H1 (cell line): Measurements from ENCODE around the gene VWA2. TPM values are rescaled to one million over a fixed set of nuclear protein-coding genes. Genes with fewer than 3 reads are reported as not detected.

Experiments
- CTCF ChIA-PET: fragments of 300-600 bp; sonication (Branson Sonifier 250); formaldehyde crosslinking; loops from one replicate; lab custom pipeline; 2021; ENCODE audit not compliant: partially characterized antibody; lab: Charles Lee
- POLR2A ChIA-PET: fragments of 300-600 bp; sonication (Branson Sonifier 250); formaldehyde crosslinking; loops from one replicate; lab custom pipeline; 2021; ENCODE audit warnings: inconsistent platforms; ENCODE audit not compliant: partially characterized antibody; lab: Charles Lee
- DNase-seq, 2 experiments: peaks; one replicate each; pipeline versions ENCODE4 v3.0.0 to v3.0.0-alpha.2; 2010 to 2022; ENCODE audit warnings: low spot score in 2 of 2, low read depth in 1 of 2, mixed read lengths in 1 of 2
- FAIRE-seq: peaks from 2 replicates; lab custom pipeline; 2011; peaks lifted over from hg19 to GRCh38; lab: Jason Lieb, UNC
- H2AFZ ChIP-seq: 2 replicates; pipeline ENCODE4 v1.8.1; 2012; ENCODE audit warnings: low read length, inconsistent platforms
- H2AK5ac ChIP-seq: 2 replicates; pipeline ENCODE4 v1.6.1; 2013; ENCODE audit warnings: low read depth, low read length
- H2BK120ac ChIP-seq: replicated peaks from 2 replicates; pipeline ENCODE3; 2013; ENCODE audit warnings: low read depth, low read length, inconsistent platforms
- H2BK12ac ChIP-seq: 2 replicates; pipeline ENCODE4 v1.6.1; 2013; ENCODE audit warnings: low read depth, low read length
- H2BK15ac ChIP-seq: 2 replicates; pipeline ENCODE4 v1.6.1; 2013; ENCODE audit warnings: low read length
- H2BK20ac ChIP-seq: 2 replicates; pipeline ENCODE4 v1.6.1; 2013; ENCODE audit warnings: low read length
- H2BK5ac ChIP-seq: 2 replicates; pipeline ENCODE4 v1.6.1; 2013; ENCODE audit warnings: low read depth, low read length
- H3K14ac ChIP-seq: 2 replicates; pipeline ENCODE4 v1.6.1; 2013; ENCODE audit warnings: inconsistent platforms; ENCODE audit not compliant: insufficient read length
- H3K18ac ChIP-seq: 2 replicates; pipeline ENCODE4 v1.6.1; 2013; ENCODE audit warnings: low read length; ENCODE audit errors: extremely low read depth
- H3K23ac ChIP-seq: 2 replicates; pipeline ENCODE4 v1.6.1; 2013; ENCODE audit warnings: inconsistent platforms; ENCODE audit not compliant: insufficient read length
- H3K23me2 ChIP-seq: 2 replicates; pipeline ENCODE4 v1.6.1; 2013; ENCODE audit warnings: low read depth, low read length
- H3K27ac ChIP-seq: 2 replicates; pipeline ENCODE4 v1.6.1; 2011; ENCODE audit warnings: low read depth, low read length, inconsistent platforms
- H3K27me3 ChIP-seq, 4 experiments: replicated peaks in 1 of 4; 1 replicate in 1 of 4; 2 replicates in 3 of 4; pipeline versions ENCODE4 v1.6.1 to v1.8.1; 2011 to 2013; ENCODE audit warnings: low read length in 3 of 4, mild to moderate bottlenecking in 3 of 4, inconsistent platforms in 2 of 4, mixed read lengths in 2 of 4, moderate library complexity in 1 of 4; ENCODE audit not compliant: control insufficient read depth in 3 of 4, insufficient read depth in 3 of 4; ENCODE audit errors: extremely low read depth in 1 of 4
- H3K36me3 ChIP-seq, 4 experiments: 2 replicates each; pipeline versions ENCODE4 v1.6.1 to v1.8.1; 2011 to 2013; ENCODE audit warnings: mild to moderate bottlenecking in 4 of 4, low read length in 3 of 4, moderate library complexity in 2 of 4, control low read depth in 1 of 4, inconsistent platforms in 1 of 4; ENCODE audit not compliant: insufficient read depth in 4 of 4, control insufficient read depth in 2 of 4
- H3K4ac ChIP-seq: replicated peaks from 2 replicates; pipeline ENCODE3; 2013; ENCODE audit warnings: low read length, low read depth, mixed read lengths, inconsistent platforms; ENCODE audit not compliant: insufficient read length
- H3K4me1 ChIP-seq, 4 experiments: replicated peaks in 1 of 4; 1 replicate in 1 of 4; 2 replicates in 3 of 4; pipeline versions ENCODE4 v1.6.1 to v1.8.1; 2011 to 2013; ENCODE audit warnings: low read length in 3 of 4, inconsistent platforms in 2 of 4, mixed read lengths in 1 of 4; ENCODE audit not compliant: insufficient read depth in 4 of 4, control insufficient read depth in 3 of 4
- H3K4me2 ChIP-seq, 2 experiments: 2 replicates each; pipeline versions ENCODE4 v1.6.1 to v1.8.1; 2011 to 2013; ENCODE audit warnings: low read depth in 2 of 2, low read length in 2 of 2, control low read depth in 1 of 2, inconsistent platforms in 1 of 2, mild to moderate bottlenecking in 1 of 2; ENCODE audit not compliant: insufficient read depth in 1 of 2
- H3K4me3 ChIP-seq, 4 experiments: fragments of 200-600, 300-600 bp in 1 of 4; sonication (generic), shearing (Covaris generic), sonication (Bioruptor Twin) in 1 of 4; 2 replicates each; pipeline versions ENCODE4 v1.5.1 to v1.8.1; 2011 to 2016; ENCODE audit warnings: low read length in 4 of 4, low read depth in 3 of 4, control low read depth in 2 of 4, inconsistent platforms in 2 of 4, mild to moderate bottlenecking in 2 of 4, mixed read lengths in 1 of 4, moderate library complexity in 1 of 4; ENCODE audit not compliant: insufficient read depth in 2 of 4; ENCODE audit errors: extremely low read depth in 1 of 4
- H3K56ac ChIP-seq: replicated peaks from 2 replicates; pipeline ENCODE3; 2013; ENCODE audit warnings: low read depth, mild to moderate bottlenecking, mixed read lengths, low read length, inconsistent platforms; ENCODE audit not compliant: insufficient read length
- H3K79me1 ChIP-seq: 2 replicates; pipeline ENCODE4 v1.6.1; 2013; ENCODE audit warnings: low read depth, low read length, control low read depth
- H3K79me2 ChIP-seq, 2 experiments: 2 replicates each; pipeline versions ENCODE4 v1.6.1 to v1.8.1; 2012 to 2013; ENCODE audit warnings: low read length in 2 of 2, mild to moderate bottlenecking in 2 of 2, inconsistent platforms in 1 of 2; ENCODE audit not compliant: insufficient read depth in 2 of 2, control insufficient read depth in 1 of 2
- H3K9ac ChIP-seq, 4 experiments: replicated peaks in 1 of 4; 1 replicate in 1 of 4; 2 replicates in 3 of 4; pipeline versions ENCODE4 v1.6.1 to v1.8.1; 2011 to 2013; ENCODE audit warnings: low read depth in 3 of 4, low read length in 3 of 4, control low read depth in 2 of 4, mild to moderate bottlenecking in 2 of 4, moderate library complexity in 2 of 4, inconsistent platforms in 1 of 4; ENCODE audit errors: extremely low read depth in 1 of 4
- H3K9me3 ChIP-seq, 2 experiments: 2 replicates each; pipeline versions ENCODE4 v1.6.1 to v1.8.1; 2012 to 2013; ENCODE audit warnings: mild to moderate bottlenecking in 2 of 2, moderate library complexity in 2 of 2, control low read depth in 1 of 2, inconsistent platforms in 1 of 2, low read depth in 1 of 2, low read length in 1 of 2, mixed read lengths in 1 of 2; ENCODE audit not compliant: insufficient read depth in 2 of 2
- H4K20me1 ChIP-seq, 2 experiments: replicated peaks in 1 of 2; 2 replicates each; pipeline versions ENCODE3 to v1.8.1; 2011 to 2013; ENCODE audit warnings: inconsistent platforms in 2 of 2, low read length in 2 of 2, mild to moderate bottlenecking in 1 of 2; ENCODE audit not compliant: insufficient read depth in 2 of 2, control insufficient read depth in 1 of 2
- H4K5ac ChIP-seq: 2 replicates; pipeline ENCODE4 v1.6.1; 2013; ENCODE audit warnings: low read length, low read depth, mixed read lengths, inconsistent platforms; ENCODE audit not compliant: insufficient read length
- H4K8ac ChIP-seq: 2 replicates; pipeline ENCODE4 v1.8.0; 2013; ENCODE audit warnings: mild to moderate bottlenecking, moderate library complexity, low read length, inconsistent platforms; ENCODE audit not compliant: insufficient read depth; ENCODE audit errors: extremely low read depth
- H4K91ac ChIP-seq: replicated peaks from 2 replicates; pipeline ENCODE3; 2013; ENCODE audit warnings: low read length, mixed read lengths, inconsistent platforms; ENCODE audit not compliant: insufficient read length
- BCL11A ChIP-seq, 2 experiments: IDR thresholded peaks; one replicate each; pipeline ENCODE4 v1.6.1; 2011; ENCODE audit warnings: low read depth in 2 of 2, low read length in 2 of 2, mild to moderate bottlenecking in 2 of 2
- CREB1 ChIP-seq: IDR thresholded peaks from 2 replicates; pipeline ENCODE4 v1.6.1; 2012; ENCODE audit warnings: inconsistent platforms
- EGR1 ChIP-seq: IDR thresholded peaks from 2 replicates; pipeline ENCODE4 v1.6.1; 2011; ENCODE audit warnings: low read depth, low read length, borderline replicate concordance
- KDM1A ChIP-seq: fragments of 200-600, 300-600 bp; sonication (generic); IDR thresholded peaks from 2 replicates; pipeline ENCODE4 v1.7.1; 2016; ENCODE audit warnings: mild to moderate bottlenecking, low read length, borderline replicate concordance
- NRF1 ChIP-seq: IDR thresholded peaks from 2 replicates; pipeline ENCODE4 v1.6.1; 2011; ENCODE audit warnings: mild to moderate bottlenecking, low read depth, low read length, improper control_type of control experiment
- POLR2A ChIP-seq, 2 experiments: IDR thresholded peaks; 1 replicate in 1 of 2; 2 replicates in 1 of 2; pipeline ENCODE4 v1.6.1; 2011; ENCODE audit warnings: low read depth in 2 of 2, low read length in 2 of 2, mild to moderate bottlenecking in 2 of 2; ENCODE audit errors: control extremely low read depth in 1 of 2
- SP2 ChIP-seq: IDR thresholded peaks from 2 replicates; pipeline ENCODE4 v1.6.1; 2012; ENCODE audit warnings: mild to moderate bottlenecking, low read length, inconsistent platforms
- SUZ12 ChIP-seq: fragments of 200-600 bp; sonication (generic); IDR thresholded peaks from 2 replicates; pipeline ENCODE4 v1.6.1; 2012; ENCODE audit warnings: mild to moderate bottlenecking, inconsistent platforms, low read length, moderate library complexity, mixed read lengths
- WGBS, 2 experiments: shearing (Covaris generic) in 1 of 2; methylation state at CpG; one replicate each; pipeline versions ENCODE4 v1.1.6 to v1.1.7; 2013 to 2015; ENCODE audit warnings: low lambda C conversion rate in 2 of 2, mixed read lengths in 2 of 2, inconsistent platforms in 1 of 2, low coverage in 1 of 2, missing lambda C conversion rate in 1 of 2; ENCODE audit not compliant: insufficient replicate concordance in 2 of 2, insufficient coverage in 1 of 2, insufficient read length in 1 of 2; ENCODE audit errors: extremely low coverage in 1 of 2, missing lambda C conversion rate in 1 of 2; 5-methylcytosine and 5-hydroxymethylcytosine counted together
- polyA plus RNA-seq, 7 experiments: library from polyadenylated mRNA; depleted of rRNA in 3 of 7; stranded (reverse) in 5 of 7; unstranded in 2 of 7; fragments of >200 nt in 5 of 7; fragments of 200-250 nt in 2 of 7; gene quantifications; 1 replicate in 5 of 7; 2 replicates in 1 of 7; 4 replicates in 1 of 7; pipeline versions ENCODE4 v1.2.1 to v1.2.3, GENCODE V29; 2011 to 2013; ENCODE audit warnings: missing spikeins in 2 of 7, mixed read lengths in 2 of 7
- total RNA-seq: library from RNA; stranded (reverse); fragmentation: NEBNext Ultra II Directional; extraction: Animal tissue kit (Norgen Biotek cat#: 25700); gene quantifications from 2 replicates; pipeline ENCODE4 v1.2.1, GENCODE V29; 2021
- TF ChIP-seq, protein P1 (sequence below): IDR thresholded peaks from 2 replicates; pipeline ENCODE4 v1.6.1; 2011; ENCODE audit warnings: low read depth, mild to moderate bottlenecking, low read length; ENCODE audit not compliant: insufficient read depth
- TF ChIP-seq, protein P2 (sequence below): IDR thresholded peaks from 2 replicates; pipeline ENCODE4 v1.6.1; 2012; ENCODE audit warnings: low read length, inconsistent platforms
- TF ChIP-seq, protein P3 (sequence below): IDR thresholded peaks from 2 replicates; pipeline ENCODE4 v1.6.1; 2012; ENCODE audit warnings: inconsistent platforms

VWA2 gene
- total and polyA plus RNA-seq, 2 of the 8 experiments (the other 6 are each of a cell fraction or from before 2014, with no cell fraction given), result 2.8 to 2.9 TPM

DNA sequence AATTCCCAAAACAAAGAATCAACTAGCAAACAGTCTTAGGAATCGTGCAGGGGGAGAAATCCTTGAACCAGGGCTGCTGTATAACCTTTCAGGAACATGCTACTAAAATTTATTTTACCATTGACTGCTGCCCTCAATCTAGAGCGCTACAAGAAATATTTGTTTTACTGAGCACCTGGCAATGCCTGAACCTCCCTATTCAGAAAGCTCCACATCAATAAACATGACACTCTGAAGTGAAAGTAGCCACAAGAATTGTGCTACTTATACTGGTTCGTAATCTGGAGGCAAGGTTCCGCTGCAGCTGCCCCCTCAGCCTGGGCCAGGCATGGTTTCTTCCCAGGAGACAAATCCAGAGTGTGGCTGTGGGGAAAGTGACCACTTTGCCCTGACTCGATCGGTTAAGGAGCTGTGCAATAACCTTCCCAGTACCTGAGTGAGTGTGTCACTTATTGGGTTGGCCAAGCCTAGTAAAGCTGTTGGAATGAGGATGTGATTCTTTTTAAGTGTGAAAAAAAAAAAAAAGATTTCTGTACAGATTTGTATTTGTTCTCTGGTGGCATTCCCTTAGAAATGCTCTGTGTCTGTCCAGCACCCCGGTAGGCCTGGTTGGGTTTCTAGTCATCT lies 7.7 kb downstream of the VWA2 start:
- H4K5ac ChIP-seq, result no peak overlapping the region
- DNase-seq (no peak), FAIRE-seq (no peak)
- H3K79me2 ChIP-seq, result no peaks in the 10 kb centered on the region
- H3K4ac ChIP-seq, result no peak overlapping the region
- WGBS, 2 experiments, result 91% methylated on average over 7 of the region's 7 CpGs; no CpG with 5 or more reads in 1 of the 2 experiments
- H3K36me3 ChIP-seq, result no peaks in the 10 kb centered on the region
- no peak overlapping the region for H3K4me3 ChIP-seq
- H3K79me1 ChIP-seq, result no peaks in the 10 kb centered on the region
- no peak overlapping the region for H2BK20ac ChIP-seq
- H3K27me3 ChIP-seq, result no peaks in the 10 kb centered on the region
- no peak overlapping the region for H3K27ac ChIP-seq
- H3K23me2 ChIP-seq, result no peaks in the 10 kb centered on the region
- no peak overlapping the region for H4K8ac ChIP-seq
- no peak overlapping the region for H2BK5ac ChIP-seq
- no peak overlapping the region for H2AK5ac ChIP-seq
- no peak overlapping the region for H2BK120ac ChIP-seq
- H4K20me1 ChIP-seq, result no peaks in the 10 kb centered on the region
- no peak overlapping the region for H3K56ac ChIP-seq
- H3K14ac ChIP-seq, result no peak overlapping the region
- no peak overlapping the region for H2AFZ ChIP-seq
- ChIA-PET CTCF (interaction anchor here (0.6 to 1.1 kb wide), 3 partner anchors 20 to 251 kb away, joined by 3 to 5 read pairs (median 3); no protein-coding TSS in a partner anchor), POLR2A (interaction anchor here (0.6 kb wide), 1 partner anchor 397 kb away, joined by 3 read pairs; no protein-coding TSS in a partner anchor)
- H3K23ac ChIP-seq, result no peak overlapping the region
- no peaks in the 10 kb centered on the region for H3K4me1 ChIP-seq
- H3K9me3 ChIP-seq, result no peaks in the 10 kb centered on the region
- no peak overlapping the region for H3K18ac ChIP-seq
- H4K91ac ChIP-seq, result no peak overlapping the region
- no peak overlapping the region for H3K9ac ChIP-seq
- H2BK15ac ChIP-seq, result no peak overlapping the region
- H2BK12ac ChIP-seq, result no peak overlapping the region
- H3K4me2 ChIP-seq, result no peak overlapping the region
- no peak for TF ChIP-seq BCL11A (IDR thresholded peaks at IDR 0.05; ENCODE audit: low read depth in 2 of 2, low read length in 2 of 2)
- TF ChIP-seq, protein P1, sequence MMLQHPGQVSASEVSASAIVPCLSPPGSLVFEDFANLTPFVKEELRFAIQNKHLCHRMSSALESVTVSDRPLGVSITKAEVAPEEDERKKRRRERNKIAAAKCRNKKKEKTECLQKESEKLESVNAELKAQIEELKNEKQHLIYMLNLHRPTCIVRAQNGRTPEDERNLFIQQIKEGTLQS, result no peak
- TF ChIP-seq, protein P2, sequence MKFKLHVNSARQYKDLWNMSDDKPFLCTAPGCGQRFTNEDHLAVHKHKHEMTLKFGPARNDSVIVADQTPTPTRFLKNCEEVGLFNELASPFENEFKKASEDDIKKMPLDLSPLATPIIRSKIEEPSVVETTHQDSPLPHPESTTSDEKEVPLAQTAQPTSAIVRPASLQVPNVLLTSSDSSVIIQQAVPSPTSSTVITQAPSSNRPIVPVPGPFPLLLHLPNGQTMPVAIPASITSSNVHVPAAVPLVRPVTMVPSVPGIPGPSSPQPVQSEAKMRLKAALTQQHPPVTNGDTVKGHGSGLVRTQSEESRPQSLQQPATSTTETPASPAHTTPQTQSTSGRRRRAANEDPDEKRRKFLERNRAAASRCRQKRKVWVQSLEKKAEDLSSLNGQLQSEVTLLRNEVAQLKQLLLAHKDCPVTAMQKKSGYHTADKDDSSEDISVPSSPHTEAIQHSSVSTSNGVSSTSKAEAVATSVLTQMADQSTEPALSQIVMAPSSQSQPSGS, result no peak
- TF ChIP-seq KDM1A, result no peak
- TF ChIP-seq CREB1, result no peak
- TF ChIP-seq, protein P3, sequence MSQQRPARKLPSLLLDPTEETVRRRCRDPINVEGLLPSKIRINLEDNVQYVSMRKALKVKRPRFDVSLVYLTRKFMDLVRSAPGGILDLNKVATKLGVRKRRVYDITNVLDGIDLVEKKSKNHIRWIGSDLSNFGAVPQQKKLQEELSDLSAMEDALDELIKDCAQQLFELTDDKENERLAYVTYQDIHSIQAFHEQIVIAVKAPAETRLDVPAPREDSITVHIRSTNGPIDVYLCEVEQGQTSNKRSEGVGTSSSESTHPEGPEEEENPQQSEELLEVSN, result no peak
- no peak for TF ChIP-seq SP2
- TF ChIP-seq SUZ12, result no peak
- TF ChIP-seq POLR2A (IDR thresholded peaks at IDR 0.05; ENCODE audit: control extremely low read depth in 1 of 2, low read depth in 2 of 2, low read length in 2 of 2), result no peak
- no peak for TF ChIP-seq NRF1
- no peak for TF ChIP-seq EGR1
